Measurements from ENCODE around the gene WT1. TPM values are rescaled to one million over a fixed set of nuclear protein-coding genes. Genes with fewer than 3 reads are reported as not detected.

The WT1 gene
- total and polyA plus RNA-seq, 2 of the 4 experiments (the other 2 are of a cell fraction), result not detected

Small RNA genes within 50 kb of the gene (microRNA-seq; reads per million reads assigned to microRNA genes)
- not detected for gene RF02204 (ENCODE audit: insufficient read depth, insufficient read length)
- not detected for gene RF02205 (ENCODE audit: insufficient read depth, insufficient read length)

Small RNA genes within 50 kb of the gene (small RNA-seq; reads per million reads assigned to genes)
- gene RF02204, result 0 reads per million in 5 experiments
- gene RF02205, result 0 reads per million in 5 experiments

Other genes starting within 250 kb of the WT1 start
- gene EIF3M, start 148.3 kb upstream of the WT1 start, total RNA-seq (2012; rRNA removed), result 466 and 781 TPM in 2 replicates
- 310 and 376 TPM in 2 replicates for gene EIF3M, start 148.3 kb upstream of the WT1 start, polyA plus RNA-seq (2012; rRNA removed)